ENCODE results near the gene TIMP2. TPM values are rescaled to one million over a fixed set of nuclear protein-coding genes. Genes with fewer than 3 reads are reported as not detected.

TIMP2 gene
- total RNA-seq, 1 experiment from 2014 or later, result 62.4 TPM

DNA sequence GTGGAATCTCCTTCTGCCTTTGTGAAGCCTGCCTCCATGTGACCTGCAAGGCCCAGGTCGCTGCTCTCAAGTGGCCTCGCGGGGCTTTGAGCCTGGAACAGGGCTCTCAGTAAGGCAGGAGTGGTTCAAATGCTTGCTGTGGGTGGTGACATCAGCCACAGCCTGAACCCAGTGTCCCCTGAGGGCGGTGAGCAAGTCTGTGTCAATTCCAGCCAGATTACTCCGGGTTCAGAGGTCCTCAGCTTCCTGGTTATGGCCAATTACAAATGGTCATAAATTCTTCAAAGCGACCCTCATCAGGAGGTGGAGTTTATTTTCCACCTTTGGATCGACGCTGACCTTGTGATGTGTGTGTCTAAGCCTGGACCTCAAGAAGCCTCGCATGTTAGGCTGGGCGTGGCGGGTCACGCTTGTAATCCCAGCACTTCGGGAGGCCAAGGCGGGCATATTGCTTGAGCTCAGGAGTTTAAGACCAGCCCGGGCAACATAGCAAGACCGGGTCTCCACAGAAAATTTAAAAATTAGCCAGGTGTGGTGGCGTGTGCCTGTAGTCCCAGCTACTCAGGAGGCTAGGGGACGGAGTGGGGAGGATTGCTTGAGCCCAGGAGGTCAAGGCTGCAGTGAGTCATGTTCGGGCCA is 37.3 kb upstream of the TIMP2 start:
- no TSS peak for BruUV-seq (replicated peaks)
- H3K36me3 ChIP-seq (ENCODE audit: control insufficient read depth, insufficient read depth, low read length), result no peaks in the 10 kb centered on the region
- ChIA-PET POLR2A (interaction anchor here (0.7 kb wide), 1 partner anchor 131 kb away, joined by 7 read pairs; no protein-coding TSS in a partner anchor), CTCF (interaction anchor here (0.5 kb wide), 1 partner anchor 38 kb away, joined by 13 read pairs; no protein-coding TSS in a partner anchor)
- no peak for TF ChIP-seq TCF7L2 (IDR thresholded peaks at IDR 0.05; ENCODE audit: low read depth, low read length)
- H3K27me3 ChIP-seq (ENCODE audit: control insufficient read depth, insufficient read depth, low read length), result no peaks in the 10 kb centered on the region
- ATAC-seq (peak; percentile 55; the same call in 1 of the 2 replicates), DNase-seq (ENCODE audit: low read depth, low spot score) (no peak)
- H3K4me3 ChIP-seq (ENCODE audit: low read depth in 2 of 2, low read length in 2 of 2), result no peak overlapping the region
- H3K4me1 ChIP-seq (ENCODE audit: control insufficient read depth, insufficient read depth, low read length), result 0 out of 2 replicates have a peak, but pooled peaks cover 2% of the 10 kb centered on the region
- no peaks in the 10 kb centered on the region for H3K9me3 ChIP-seq (ENCODE audit: control insufficient read depth, insufficient read depth, low read depth, low read length)
- in situ Hi-C loops (cut with HindIII; ENCODE audit: low pct_unique_long_range_greater_than_20kb, low sequenced_read_pairs), result no loop called here
- no peak overlapping the region for H3K27ac ChIP-seq (ENCODE audit: low read length)
- intact Hi-C loops (cut with micrococcal nuclease; ENCODE audit: unreplicated experiment), result no loop called here

DNA sequence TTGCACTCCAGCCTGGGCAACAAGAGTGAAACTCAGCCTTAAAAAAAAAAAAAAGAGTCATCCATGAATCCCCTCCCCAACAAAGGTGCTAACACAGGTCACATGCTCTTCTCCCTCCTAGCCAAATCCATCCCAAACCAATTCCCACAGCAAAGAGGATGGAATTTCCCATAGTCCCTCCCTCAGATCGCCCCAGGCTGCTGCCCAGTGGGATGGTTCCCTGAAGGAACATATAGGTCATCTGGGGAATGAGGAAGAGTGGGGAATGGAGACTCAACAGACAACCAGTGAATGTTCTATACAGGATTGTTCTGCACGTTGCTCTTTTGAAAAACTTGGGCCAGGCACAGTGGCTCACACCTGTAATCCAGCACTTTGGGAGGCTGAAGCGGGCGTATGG is 36.4 kb upstream of the TIMP2 start:
- Histone ChIP-seq H3K4me1 (ENCODE audit: control insufficient read depth, insufficient read depth, low read length) (0 out of 2 replicates have a peak, but pooled peaks cover 2% of the 10 kb centered on the region), H3K27ac (ENCODE audit: low read length) (no peak overlapping the region), H3K27me3 (ENCODE audit: control insufficient read depth, insufficient read depth, low read length) (no peaks in the 10 kb centered on the region), H3K4me3 (ENCODE audit: low read depth in 2 of 2, low read length in 2 of 2) (no peak overlapping the region), H3K36me3 (ENCODE audit: control insufficient read depth, insufficient read depth, low read length) (no peaks in the 10 kb centered on the region), H3K9me3 (ENCODE audit: control insufficient read depth, insufficient read depth, low read depth, low read length) (no peaks in the 10 kb centered on the region)
- ChIA-PET CTCF (no interaction called here), POLR2A (no interaction called here)
- no peak for DNase-seq (ENCODE audit: low read depth, low spot score)
- TF ChIP-seq, protein P1, sequence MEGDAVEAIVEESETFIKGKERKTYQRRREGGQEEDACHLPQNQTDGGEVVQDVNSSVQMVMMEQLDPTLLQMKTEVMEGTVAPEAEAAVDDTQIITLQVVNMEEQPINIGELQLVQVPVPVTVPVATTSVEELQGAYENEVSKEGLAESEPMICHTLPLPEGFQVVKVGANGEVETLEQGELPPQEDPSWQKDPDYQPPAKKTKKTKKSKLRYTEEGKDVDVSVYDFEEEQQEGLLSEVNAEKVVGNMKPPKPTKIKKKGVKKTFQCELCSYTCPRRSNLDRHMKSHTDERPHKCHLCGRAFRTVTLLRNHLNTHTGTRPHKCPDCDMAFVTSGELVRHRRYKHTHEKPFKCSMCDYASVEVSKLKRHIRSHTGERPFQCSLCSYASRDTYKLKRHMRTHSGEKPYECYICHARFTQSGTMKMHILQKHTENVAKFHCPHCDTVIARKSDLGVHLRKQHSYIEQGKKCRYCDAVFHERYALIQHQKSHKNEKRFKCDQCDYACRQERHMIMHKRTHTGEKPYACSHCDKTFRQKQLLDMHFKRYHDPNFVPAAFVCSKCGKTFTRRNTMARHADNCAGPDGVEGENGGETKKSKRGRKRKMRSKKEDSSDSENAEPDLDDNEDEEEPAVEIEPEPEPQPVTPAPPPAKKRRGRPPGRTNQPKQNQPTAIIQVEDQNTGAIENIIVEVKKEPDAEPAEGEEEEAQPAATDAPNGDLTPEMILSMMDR (IDR thresholded peaks at IDR 0.05), result no peak
- TF ChIP-seq, protein P2, sequence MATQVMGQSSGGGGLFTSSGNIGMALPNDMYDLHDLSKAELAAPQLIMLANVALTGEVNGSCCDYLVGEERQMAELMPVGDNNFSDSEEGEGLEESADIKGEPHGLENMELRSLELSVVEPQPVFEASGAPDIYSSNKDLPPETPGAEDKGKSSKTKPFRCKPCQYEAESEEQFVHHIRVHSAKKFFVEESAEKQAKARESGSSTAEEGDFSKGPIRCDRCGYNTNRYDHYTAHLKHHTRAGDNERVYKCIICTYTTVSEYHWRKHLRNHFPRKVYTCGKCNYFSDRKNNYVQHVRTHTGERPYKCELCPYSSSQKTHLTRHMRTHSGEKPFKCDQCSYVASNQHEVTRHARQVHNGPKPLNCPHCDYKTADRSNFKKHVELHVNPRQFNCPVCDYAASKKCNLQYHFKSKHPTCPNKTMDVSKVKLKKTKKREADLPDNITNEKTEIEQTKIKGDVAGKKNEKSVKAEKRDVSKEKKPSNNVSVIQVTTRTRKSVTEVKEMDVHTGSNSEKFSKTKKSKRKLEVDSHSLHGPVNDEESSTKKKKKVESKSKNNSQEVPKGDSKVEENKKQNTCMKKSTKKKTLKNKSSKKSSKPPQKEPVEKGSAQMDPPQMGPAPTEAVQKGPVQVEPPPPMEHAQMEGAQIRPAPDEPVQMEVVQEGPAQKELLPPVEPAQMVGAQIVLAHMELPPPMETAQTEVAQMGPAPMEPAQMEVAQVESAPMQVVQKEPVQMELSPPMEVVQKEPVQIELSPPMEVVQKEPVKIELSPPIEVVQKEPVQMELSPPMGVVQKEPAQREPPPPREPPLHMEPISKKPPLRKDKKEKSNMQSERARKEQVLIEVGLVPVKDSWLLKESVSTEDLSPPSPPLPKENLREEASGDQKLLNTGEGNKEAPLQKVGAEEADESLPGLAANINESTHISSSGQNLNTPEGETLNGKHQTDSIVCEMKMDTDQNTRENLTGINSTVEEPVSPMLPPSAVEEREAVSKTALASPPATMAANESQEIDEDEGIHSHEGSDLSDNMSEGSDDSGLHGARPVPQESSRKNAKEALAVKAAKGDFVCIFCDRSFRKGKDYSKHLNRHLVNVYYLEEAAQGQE (IDR thresholded peaks at IDR 0.05; ENCODE audit: insufficient read depth in 1 of 2, low read depth in 2 of 2, low read length in 1 of 2), result no peak
- TF ChIP-seq TCF7L2 (IDR thresholded peaks at IDR 0.05; ENCODE audit: low read depth, low read length) (no peak), SIN3A (IDR thresholded peaks at IDR 0.05; ENCODE audit: borderline replicate concordance, insufficient read depth, low read depth, low read length) (no peak), POLR2AphosphoS5 (IDR thresholded peaks at IDR 0.05; ENCODE audit: low read depth, low read length) (no peak)
- BruUV-seq (replicated peaks), result no TSS peak
- ATAC-seq, result no peak
- in situ Hi-C loops (cut with HindIII; ENCODE audit: low pct_unique_long_range_greater_than_20kb, low sequenced_read_pairs), result no loop called here
- intact Hi-C loops (cut with micrococcal nuclease; ENCODE audit: unreplicated experiment), result no loop called here

DNA sequence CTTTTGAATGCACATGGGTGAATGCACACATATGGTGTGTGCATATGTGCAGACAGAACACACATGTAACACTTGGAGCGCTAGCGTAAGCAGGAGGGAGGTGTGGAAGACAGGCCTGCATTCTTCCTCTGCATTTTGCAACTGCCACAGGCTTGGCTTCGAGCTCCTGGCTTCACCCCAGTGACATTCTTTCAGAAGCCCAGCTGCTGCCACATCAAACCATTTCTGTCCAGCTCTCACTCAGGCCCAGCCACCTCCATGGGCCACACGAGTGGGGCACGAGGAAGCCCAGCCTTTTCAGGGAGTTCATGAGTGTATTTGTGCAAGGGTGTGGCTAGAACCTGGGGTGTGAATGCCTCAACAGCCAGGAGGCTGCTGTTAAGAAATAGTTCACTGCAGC is 35.7 kb upstream of the TIMP2 start:
- in situ Hi-C loops (cut with HindIII; ENCODE audit: low pct_unique_long_range_greater_than_20kb, low sequenced_read_pairs), result no loop called here

More for the DNA sequence above, 35.7 kb upstream of the TIMP2 start:
- Histone ChIP-seq H3K4me1 (ENCODE audit: control insufficient read depth, insufficient read depth, low read length) (0 out of 2 replicates have a peak, but pooled peaks cover 2% of the 10 kb centered on the region), H3K4me3 (ENCODE audit: low read depth in 2 of 2, low read length in 2 of 2) (no peak overlapping the region), H3K27me3 (ENCODE audit: control insufficient read depth, insufficient read depth, low read length) (no peaks in the 10 kb centered on the region), H3K27ac (ENCODE audit: low read length) (no peak overlapping the region), H3K9me3 (ENCODE audit: control insufficient read depth, insufficient read depth, low read depth, low read length) (no peaks in the 10 kb centered on the region), H3K36me3 (ENCODE audit: control insufficient read depth, insufficient read depth, low read length) (no peaks in the 10 kb centered on the region)
- TF ChIP-seq POLR2AphosphoS5 (IDR thresholded peaks at IDR 0.05; ENCODE audit: low read depth, low read length) (no peak), TCF7L2 (IDR thresholded peaks at IDR 0.05; ENCODE audit: low read depth, low read length) (no peak), SIN3A (IDR thresholded peaks at IDR 0.05; ENCODE audit: borderline replicate concordance, insufficient read depth, low read depth, low read length) (no peak)
- TF ChIP-seq, protein P2 (IDR thresholded peaks at IDR 0.05; ENCODE audit: insufficient read depth in 1 of 2, low read depth in 2 of 2, low read length in 1 of 2), result no peak
- TF ChIP-seq, protein P1 (IDR thresholded peaks at IDR 0.05), result no peak
- POLR2A ChIA-PET, result interaction anchor here (0.6 kb wide), 1 partner anchor 325 kb away, joined by 9 read pairs; no protein-coding TSS in a partner anchor
- no peak for DNase-seq (ENCODE audit: low read depth, low spot score)
- intact Hi-C loops (cut with micrococcal nuclease; ENCODE audit: unreplicated experiment), result no loop called here
- no peak for ATAC-seq
- no TSS peak for BruUV-seq (replicated peaks)
- CTCF ChIA-PET, result interaction anchor here (0.6 kb wide), 1 partner anchor 194 kb away, joined by 9 read pairs; no protein-coding TSS in a partner anchor
